Stimulated activated naive CD8-positive, alpha-beta T cell treated with anti-CD3 and anti-CD28 coated beads, Interleukin-15, amount 100 ng/mL, for 72 hours (primary cell): ENCODE results near the gene AGMAT.
A peak's percentile ranks its signal among the peaks of the same experiment; 100 is the strongest.

Experiments used
- ATAC-seq: fragments of 150-1000 bp; cut with Tn5 transposase; 2 replicates; pipeline ENCODE4 v1.10.0; 2021; ENCODE audit warnings: mild to moderate bottlenecking, moderate library complexity
- DNase-seq, 2 donors: peaks; one replicate each; pipeline ENCODE4 v3.0.0; 2021 to 2022
- H3K27ac Mint-ChIP-seq, 2 donors: one replicate each; pipeline ENCODE4 v1.8.0; 2022; ENCODE audit warnings: mild to moderate bottlenecking in 2 of 2, mixed read lengths in 2 of 2, moderate library complexity in 2 of 2
- H3K27me3 Mint-ChIP-seq: one replicate; pipeline ENCODE4 v1.8.0; 2022; ENCODE audit warnings: mixed read lengths
- H3K4me1 Mint-ChIP-seq: one replicate; pipeline ENCODE4 v1.8.0; 2022; ENCODE audit warnings: mild to moderate bottlenecking, mixed read lengths
- H3K4me3 Mint-ChIP-seq, 2 donors: one replicate each; pipeline ENCODE4 v1.8.0; 2022; ENCODE audit warnings: mild to moderate bottlenecking in 2 of 2, mixed read lengths in 2 of 2, moderate library complexity in 1 of 2
- H3K9me3 Mint-ChIP-seq, 2 donors: one replicate each; pipeline ENCODE4 v1.8.0; 2022; ENCODE audit warnings: mixed read lengths in 2 of 2

The AGMAT gene

DNA sequence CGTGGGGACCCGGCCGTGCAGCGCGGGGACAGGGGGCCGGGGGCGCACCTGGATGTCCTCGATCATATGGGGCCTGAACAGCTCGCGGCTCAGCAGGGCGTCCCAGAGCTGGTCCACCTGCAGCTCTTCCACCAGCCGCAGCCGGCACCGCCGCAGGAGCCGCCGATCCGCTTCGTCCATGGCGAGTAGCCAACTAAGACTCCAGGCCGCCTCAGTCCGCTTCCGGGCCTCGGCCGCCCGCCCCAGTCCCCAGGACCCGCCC, 60.9 kb downstream of the AGMAT start, which contains the start of gene CASP9:
CASP9 (minus strand) TSS at position 195 of the 262 bp plus-strand sequence; CDS start at position 180, 15 bp downstream.
- Mint-ChIP-seq H3K9me3 (no peaks in the 10 kb centered on the region), H3K27ac (peak within 1 kb of the TSS; percentile 99), H3K4me3 (peak within 1 kb of the TSS; percentile 93 to 95), H3K27me3 (no peaks in the 10 kb centered on the region), H3K4me1 (peaks cover 50% of the 10 kb centered on the region)
- no peak for DNase-seq
- ATAC-seq: peak; percentile 15

DNA sequence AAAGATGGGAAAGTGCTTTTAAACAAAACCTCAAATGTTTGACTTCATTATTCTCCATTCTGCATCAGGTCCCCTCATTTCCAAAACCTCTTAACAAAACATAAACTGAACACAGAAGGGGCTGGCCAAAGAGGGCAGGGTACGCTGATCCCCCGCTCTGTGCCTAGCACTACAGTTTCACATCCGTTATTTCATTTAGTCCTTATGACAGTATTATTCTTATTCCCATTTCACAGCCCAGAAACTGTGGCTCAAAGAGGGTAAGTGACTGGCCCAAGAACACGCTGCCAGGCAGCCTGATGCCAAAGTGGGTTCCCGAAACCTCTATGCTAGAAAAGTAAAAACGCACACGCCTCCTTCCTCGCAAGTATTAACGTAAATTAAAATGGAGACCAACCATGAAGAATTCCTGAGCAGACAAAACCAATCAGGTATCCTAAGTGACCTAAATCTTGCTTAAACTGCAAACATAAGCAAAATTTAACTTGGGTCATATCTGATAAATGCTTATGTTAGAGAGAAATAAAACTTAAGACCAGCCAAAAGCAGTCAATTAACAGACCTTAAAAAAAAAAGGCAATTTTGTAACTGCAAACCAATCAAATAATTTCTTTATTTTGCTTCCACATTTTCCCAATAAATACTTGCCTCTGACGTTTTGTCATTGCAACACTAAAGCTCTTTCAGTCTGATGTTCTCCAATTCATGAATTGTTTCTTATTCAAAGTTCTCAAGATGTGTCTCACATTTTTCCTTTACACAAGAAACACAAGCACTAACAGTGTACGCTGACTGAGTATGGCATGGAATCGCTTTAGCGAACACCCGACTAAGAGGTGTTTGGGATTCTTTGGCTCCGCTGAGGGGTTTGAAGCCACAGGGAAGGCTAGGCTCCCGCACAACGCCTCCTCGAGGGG, 61.5 kb downstream of the AGMAT start:
- Mint-ChIP-seq H3K4me1 (peaks cover 45% of the 10 kb centered on the region), H3K4me3 (peak overlapping the region; percentile 93 to 95), H3K27me3 (no peaks in the 10 kb centered on the region), H3K27ac (peak overlapping the region; percentile 2 to 35), H3K9me3 (no peaks in the 10 kb centered on the region)
- no peak for ATAC-seq
- DNase-seq: no peak

DNA sequence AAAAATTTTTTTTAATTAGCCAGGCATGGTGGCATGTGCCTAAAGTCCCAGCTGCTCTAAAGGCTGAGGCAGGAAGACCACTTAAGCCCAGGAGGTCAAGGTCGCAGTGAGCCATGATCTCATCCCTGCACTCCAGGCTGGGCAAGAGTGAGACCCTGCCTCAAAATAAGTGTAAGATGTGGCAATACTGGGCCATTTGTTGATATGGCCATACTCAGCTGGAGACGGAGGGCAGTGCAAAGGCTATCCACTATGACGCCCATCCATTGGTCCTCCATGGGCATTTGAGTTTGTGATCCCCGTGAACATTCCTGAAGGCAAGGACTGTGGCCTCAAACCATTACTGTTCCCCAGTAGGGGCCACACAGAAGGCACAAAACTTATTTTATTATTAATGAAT, 62.3 kb downstream of the AGMAT start:
- Mint-ChIP-seq H3K9me3 (no peaks in the 10 kb centered on the region), H3K27ac (no peak overlapping the region), H3K4me3 (no peak overlapping the region), H3K4me1 (peaks cover 37% of the 10 kb centered on the region), H3K27me3 (no peaks in the 10 kb centered on the region)
- ATAC-seq (no peak), DNase-seq (no peak)
